GM12864 (cell line): Measurements from ENCODE around the gene OPRL1.

Experiments
- DNase-seq: peaks from one replicate; pipeline ENCODE4 v3.0.0-alpha.2; 2011; ENCODE audit warnings: low read depth
- H3K4me3 ChIP-seq: 2 replicates; pipeline ENCODE4 v1.5.1; 2011; ENCODE audit warnings: mild to moderate bottlenecking, low read depth, low read length, control low read depth
- CTCF ChIP-seq: IDR thresholded peaks from 2 replicates; pipeline ENCODE4 v1.5.1; 2011; ENCODE audit warnings: low read depth, mild to moderate bottlenecking, moderate library complexity, low read length, control low read depth, inconsistent platforms; ENCODE audit errors: missing control alignments

OPRL1 gene

GRCh38 chr20:64043768-64044167 is 36.1 kb upstream of the OPRL1 start:
- no peak for DNase-seq
- no peak overlapping the region for H3K4me3 ChIP-seq
- no peak for TF ChIP-seq CTCF

- no peak for TF ChIP-seq CTCF
- no peak for DNase-seq
- no peak overlapping the region for H3K4me3 ChIP-seq
Observed at GRCh38 chr20:64044484-64045247, 35.2 kb upstream of the OPRL1 start.

GRCh38 chr20:64045346-64046011 is 34.4 kb upstream of the OPRL1 start:
- no peak overlapping the region for H3K4me3 ChIP-seq
- no peak for TF ChIP-seq CTCF
- DNase-seq: no peak

- TF ChIP-seq CTCF: no peak
- H3K4me3 ChIP-seq: no peak overlapping the region
- DNase-seq: no peak
Observed at GRCh38 chr20:64047046-64047389, 32.9 kb upstream of the OPRL1 start.

- no peak for TF ChIP-seq CTCF
- DNase-seq: no peak
- H3K4me3 ChIP-seq: no peak overlapping the region
Observed at GRCh38 chr20:64047968-64048401, 31.9 kb upstream of the OPRL1 start.

GRCh38 chr20:64048402-64049044 is 31.4 kb upstream of the OPRL1 start:
- no peak for TF ChIP-seq CTCF
- H3K4me3 ChIP-seq: no peak overlapping the region
- DNase-seq: no peak
